Suprapubic skin (tissue), 4 donors: ENCODE results near the gene GPAT2. TPM values are rescaled to one million over a fixed set of nuclear protein-coding genes. Genes with fewer than 3 reads are reported as not detected.
A peak's percentile ranks its signal among the peaks of the same experiment; 100 is the strongest.
"Not testable (repeated sequence)": the region's sequence is repeated elsewhere in the genome, so short reads cannot be mapped to it uniquely, and the experiment has no call there.

ENCODE experiments used
- DNase-seq, 2 donors: peaks; one replicate each; pipeline ENCODE4 v3.0.0-alpha.2; 2019; ENCODE audit warnings: low spot score in 2 of 2
- H3K27ac ChIP-seq: fragments of 200-600 bp; sonication (generic); one replicate; pipeline ENCODE4 v1.5.1; 2019
- H3K27me3 ChIP-seq: fragments of 200-600 bp; sonication (generic); one replicate; pipeline ENCODE4 v1.5.1; 2019
- H3K36me3 ChIP-seq: fragments of 200-600 bp; sonication (generic); one replicate; pipeline ENCODE4 v1.5.1; 2019
- H3K4me1 ChIP-seq: fragments of 200-600 bp; sonication (generic); one replicate; pipeline ENCODE4 v1.5.1; 2019
- H3K4me3 ChIP-seq: fragments of 200-600 bp; sonication (generic); one replicate; pipeline ENCODE4 v1.5.1; 2019; ENCODE audit warnings: mild to moderate bottlenecking
- H3K9me3 ChIP-seq: fragments of 200-600 bp; sonication (generic); one replicate; pipeline ENCODE4 v1.5.1; 2019
- EP300 ChIP-seq: sonication (generic); formaldehyde crosslinking; IDR thresholded peaks from one replicate; pipeline ENCODE4 v1.6.1; 2017; ENCODE audit warnings: antibody characterized with exemption
- POLR2A ChIP-seq, 2 donors: fragments of 450-650 bp; IDR thresholded peaks; one replicate each; pipeline ENCODE4 v1.6.1; 2017; ENCODE audit warnings: antibody characterized with exemption in 2 of 2, mild to moderate bottlenecking in 2 of 2, moderate library complexity in 2 of 2
- POLR2AphosphoS5 ChIP-seq, 3 donors: sonication (generic); formaldehyde crosslinking; IDR thresholded peaks; one replicate each; pipeline ENCODE4 v1.6.1; 2017; ENCODE audit warnings: antibody characterized with exemption in 3 of 3
- WGBS: methylation state at CpG from one replicate; pipeline ENCODE4 v1.1.5; 2018; 5-methylcytosine and 5-hydroxymethylcytosine counted together
- total RNA-seq, 4 donors: library from RNA; depleted of rRNA; stranded (reverse); fragments of >200 nt; gene quantifications; one replicate each; pipeline ENCODE4 v1.1.0, GENCODE V29; 2016
- TF ChIP-seq, protein P1 (sequence below), 2 donors: fragments of 200-600 bp in 1 of 2; fragments of 450-650 bp in 1 of 2; sonication (generic) in 1 of 2; IDR thresholded peaks; one replicate each; pipeline ENCODE4 v1.5.1; 2016 to 2019; ENCODE audit warnings: antibody characterized with exemption in 2 of 2, mild to moderate bottlenecking in 1 of 2, moderate library complexity in 1 of 2

GPAT2 gene
- total RNA-seq, 4 donors from 2014 or later = 1.5 to 2.9 (median 2.0) TPM

DNA sequence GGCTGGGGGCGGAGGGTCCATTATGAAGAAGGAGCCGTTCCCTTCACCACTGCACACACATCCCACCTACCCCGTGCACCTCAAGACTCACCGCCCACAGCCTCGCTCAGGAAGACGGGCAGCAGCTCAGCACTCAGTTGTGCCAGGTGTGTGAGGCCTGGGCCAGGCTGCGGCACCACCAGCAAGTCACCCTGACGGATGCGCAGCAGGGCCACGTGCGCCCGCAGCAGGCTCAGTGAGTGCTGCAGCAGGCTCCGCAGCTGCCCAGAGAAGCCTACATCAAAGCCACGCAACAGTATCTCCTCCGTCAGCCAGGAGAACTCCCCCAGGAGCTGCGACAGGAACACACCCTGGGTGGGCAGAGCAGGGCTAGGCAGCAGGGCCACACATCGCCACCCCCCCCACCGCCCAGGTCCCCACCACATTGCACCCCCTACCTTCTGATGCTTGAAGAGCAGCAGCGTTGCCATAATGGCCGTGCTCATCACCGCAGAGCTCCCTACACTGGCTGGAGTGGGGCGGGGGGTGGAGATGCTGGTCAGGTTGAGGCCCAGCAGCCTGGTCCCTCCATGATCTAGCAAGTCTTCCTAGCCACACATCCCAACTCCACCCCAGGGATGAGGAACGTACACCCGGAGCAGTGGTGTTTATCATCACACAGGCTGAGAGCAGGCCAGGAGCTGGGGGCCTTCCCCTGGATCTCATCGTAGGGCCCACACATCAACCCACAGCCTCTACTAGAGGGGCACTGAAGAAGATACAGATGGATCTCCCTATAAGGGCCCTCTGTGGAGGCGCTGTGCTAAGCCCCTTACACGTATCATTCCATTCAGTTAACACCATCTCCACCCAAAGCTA lies 10.2 kb downstream of the GPAT2 start:
- 77% methylated on average over 6 of the region's 27 CpGs for WGBS
- Histone ChIP-seq H3K27me3 (no peaks in the 10 kb centered on the region), H3K4me1 (no peaks in the 10 kb centered on the region), H3K4me3 (no peak overlapping the region), H3K36me3 (peaks cover 4% of the 10 kb centered on the region), H3K27ac (no peak overlapping the region), H3K9me3 (no peaks in the 10 kb centered on the region)
- no peak for DNase-seq
- no peak for TF ChIP-seq POLR2A (IDR thresholded peaks at IDR 0.05)
- no peak for TF ChIP-seq EP300
- TF ChIP-seq POLR2AphosphoS5 (IDR thresholded peaks at IDR 0.05) = no peak
- TF ChIP-seq, protein P1, sequence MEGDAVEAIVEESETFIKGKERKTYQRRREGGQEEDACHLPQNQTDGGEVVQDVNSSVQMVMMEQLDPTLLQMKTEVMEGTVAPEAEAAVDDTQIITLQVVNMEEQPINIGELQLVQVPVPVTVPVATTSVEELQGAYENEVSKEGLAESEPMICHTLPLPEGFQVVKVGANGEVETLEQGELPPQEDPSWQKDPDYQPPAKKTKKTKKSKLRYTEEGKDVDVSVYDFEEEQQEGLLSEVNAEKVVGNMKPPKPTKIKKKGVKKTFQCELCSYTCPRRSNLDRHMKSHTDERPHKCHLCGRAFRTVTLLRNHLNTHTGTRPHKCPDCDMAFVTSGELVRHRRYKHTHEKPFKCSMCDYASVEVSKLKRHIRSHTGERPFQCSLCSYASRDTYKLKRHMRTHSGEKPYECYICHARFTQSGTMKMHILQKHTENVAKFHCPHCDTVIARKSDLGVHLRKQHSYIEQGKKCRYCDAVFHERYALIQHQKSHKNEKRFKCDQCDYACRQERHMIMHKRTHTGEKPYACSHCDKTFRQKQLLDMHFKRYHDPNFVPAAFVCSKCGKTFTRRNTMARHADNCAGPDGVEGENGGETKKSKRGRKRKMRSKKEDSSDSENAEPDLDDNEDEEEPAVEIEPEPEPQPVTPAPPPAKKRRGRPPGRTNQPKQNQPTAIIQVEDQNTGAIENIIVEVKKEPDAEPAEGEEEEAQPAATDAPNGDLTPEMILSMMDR (IDR thresholded peaks at IDR 0.05) = no peak

GRCh38 chr2:96023701-96024100 lies 11.0 kb downstream of the GPAT2 start:
- not testable (repeated sequence) for H3K36me3 ChIP-seq, H3K27ac ChIP-seq, H3K27me3 ChIP-seq, DNase-seq, H3K4me3 ChIP-seq, H3K4me1 ChIP-seq, H3K9me3 ChIP-seq
- WGBS = 50% methylated on average over 2 of the region's 7 CpGs

DNA sequence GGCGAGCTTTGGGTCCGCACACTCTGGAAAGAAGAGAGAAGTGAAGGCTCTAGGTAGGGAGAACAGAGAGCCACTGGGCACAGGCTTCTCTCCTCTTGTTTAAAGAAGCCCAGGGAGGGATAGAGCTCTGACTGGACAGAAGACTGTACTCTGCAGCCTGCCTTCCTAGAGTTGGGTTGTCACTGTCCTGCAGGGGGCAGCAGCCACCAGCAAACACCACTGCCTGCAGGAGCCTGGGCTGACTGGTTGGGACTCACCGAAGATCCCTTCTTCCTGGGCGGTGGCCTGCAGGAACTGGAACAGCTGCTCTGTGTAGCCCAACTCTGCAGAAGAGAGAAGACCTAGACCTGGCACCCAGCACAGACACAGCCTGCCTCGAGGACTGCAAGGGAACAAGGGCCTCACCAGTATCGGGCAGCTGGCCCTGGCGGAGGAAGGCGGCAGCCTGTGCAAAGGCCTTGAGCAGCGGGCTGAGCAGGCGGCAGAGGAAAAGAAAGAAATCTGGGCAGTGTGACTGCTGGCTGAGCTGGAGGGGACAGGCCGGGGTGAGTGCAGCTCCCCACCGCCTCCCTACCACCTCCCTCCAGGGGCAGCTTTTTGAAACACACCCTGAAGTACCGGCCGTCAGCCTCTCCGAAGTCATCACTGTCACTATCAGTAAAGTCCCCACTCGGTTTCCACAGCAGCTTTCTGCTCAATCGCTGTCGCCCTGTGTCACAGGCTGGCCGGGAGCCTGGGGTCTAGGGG lies 11.8 kb downstream of the GPAT2 start:
- H3K4me1 ChIP-seq, H3K27ac ChIP-seq, H3K36me3 ChIP-seq, H3K9me3 ChIP-seq, H3K27me3 ChIP-seq, H3K4me3 ChIP-seq: not testable (repeated sequence)
- TF ChIP-seq, protein P1 (IDR thresholded peaks at IDR 0.05) = peak; percentile 79
- WGBS = 68% methylated on average over 11 of the region's 19 CpGs
- peak; percentile 86 for DNase-seq

GRCh38 chr2:96022126-96022525 lies 12.6 kb downstream of the GPAT2 start:
- not testable (repeated sequence) for H3K27me3 ChIP-seq, H3K27ac ChIP-seq, DNase-seq, H3K36me3 ChIP-seq, H3K4me3 ChIP-seq, H3K9me3 ChIP-seq, H3K4me1 ChIP-seq
- WGBS = 81% methylated on average over 7 of the region's 7 CpGs

- WGBS = 92% methylated on average over 4 of the region's 4 CpGs
- not testable (repeated sequence) for H3K27ac ChIP-seq, H3K36me3 ChIP-seq, H3K27me3 ChIP-seq, DNase-seq, H3K9me3 ChIP-seq, H3K4me1 ChIP-seq, H3K4me3 ChIP-seq
Measured at GRCh38 chr2:96021142-96021541, 13.6 kb downstream of the GPAT2 start.

GRCh38 chr2:96019909-96020590 lies 14.7 kb downstream of the GPAT2 start:
- not testable (repeated sequence) for DNase-seq, H3K27me3 ChIP-seq, H3K4me3 ChIP-seq, H3K9me3 ChIP-seq, H3K27ac ChIP-seq, H3K4me1 ChIP-seq, H3K36me3 ChIP-seq
- WGBS = 69% methylated on average over 3 of the region's 9 CpGs

- 83% methylated on average over 4 of the region's 4 CpGs for WGBS
Measured at GRCh38 chr2:96016321-96016720, 18.4 kb downstream of the GPAT2 start.

GRCh38 chr2:96012792-96013264 lies 21.9 kb downstream of the GPAT2 start:
- not testable (repeated sequence) for H3K4me3 ChIP-seq, DNase-seq, H3K9me3 ChIP-seq, H3K27me3 ChIP-seq, H3K36me3 ChIP-seq
- peaks cover 10% of the 10 kb centered on the region for H3K4me1 ChIP-seq
- WGBS = 90% methylated on average over 1 of the region's 1 CpG
- H3K27ac ChIP-seq = peak overlapping the region; percentile 38

More at GRCh38 chr2:96016321-96016720, 18.4 kb downstream of the GPAT2 start:
- H3K27ac ChIP-seq, H3K4me3 ChIP-seq, H3K9me3 ChIP-seq, H3K27me3 ChIP-seq, H3K36me3 ChIP-seq, H3K4me1 ChIP-seq, DNase-seq: not testable (repeated sequence)

DNA sequence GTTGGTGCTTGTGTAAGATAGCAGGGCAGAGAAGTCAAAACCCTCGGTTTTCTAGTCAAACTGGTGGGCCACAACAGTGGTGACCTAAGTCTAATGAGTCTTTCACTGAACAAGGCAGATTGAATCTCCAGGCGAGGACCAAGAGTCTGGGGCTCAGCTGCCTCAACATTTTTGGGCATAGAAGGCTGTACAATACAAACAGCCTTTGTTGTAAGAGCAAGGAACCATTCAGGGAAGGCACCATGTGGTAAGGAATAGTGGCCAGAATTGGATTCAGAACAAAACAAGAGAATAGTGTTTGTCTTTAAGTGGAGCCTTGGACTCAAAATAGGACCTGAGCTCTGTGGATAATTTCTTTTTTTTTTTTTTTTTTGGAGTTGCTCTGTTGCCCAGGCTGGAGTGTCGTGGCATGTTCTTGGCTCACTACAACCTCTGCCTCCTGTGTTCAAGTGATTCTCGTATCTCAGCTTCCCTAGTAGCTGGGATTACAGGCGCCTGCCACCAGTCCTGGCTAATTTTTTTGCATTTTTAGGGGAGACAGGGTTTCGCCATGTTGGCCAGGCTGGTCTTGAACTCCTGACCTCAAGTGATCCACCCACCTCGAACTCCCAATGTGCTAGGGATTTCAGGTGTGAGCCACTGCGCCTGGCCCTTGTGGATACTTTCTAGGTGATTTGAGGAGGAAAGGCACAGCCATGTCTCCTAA lies 22.5 kb downstream of the GPAT2 start:
- Histone ChIP-seq H3K27ac (peak overlapping the region; percentile 38), H3K4me1 (peaks cover 10% of the 10 kb centered on the region)
- not testable (repeated sequence) for H3K9me3 ChIP-seq, H3K4me3 ChIP-seq, H3K36me3 ChIP-seq, H3K27me3 ChIP-seq, DNase-seq
- 72% methylated on average over 8 of the region's 8 CpGs for WGBS

DNA sequence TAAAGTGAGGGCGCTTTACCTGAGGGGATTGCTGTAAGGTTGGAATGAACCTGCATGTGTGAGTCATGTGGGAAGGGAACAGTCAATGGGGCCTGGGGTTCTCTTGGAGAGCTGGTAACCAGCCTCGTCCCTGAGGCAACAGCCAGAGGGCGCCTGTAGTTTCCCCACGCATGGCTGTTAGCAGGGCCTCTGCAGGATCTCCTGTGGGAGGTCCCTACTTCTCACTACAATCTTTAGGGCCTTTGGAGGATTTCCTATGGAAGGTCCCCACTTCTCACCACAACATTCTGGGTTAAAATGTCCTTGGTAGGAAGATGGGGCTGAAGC lies 23.6 kb downstream of the GPAT2 start:
- not testable (repeated sequence) for H3K9me3 ChIP-seq, DNase-seq, H3K36me3 ChIP-seq, H3K27ac ChIP-seq, H3K27me3 ChIP-seq
- WGBS = 20% methylated on average over 2 of the region's 4 CpGs
- peak overlapping the region; percentile 9 for H3K4me3 ChIP-seq
- H3K4me1 ChIP-seq = peaks cover 10% of the 10 kb centered on the region
